Hepatocyte (in vitro differentiated cells): Measurements from ENCODE around the gene OR13H1.

ENCODE experiments used
- CTCF ChIP-seq: fragments of 200-600 bp; sonication (generic); IDR thresholded peaks from 2 replicates; pipeline ENCODE4 v1.5.1; 2016; ENCODE audit warnings: antibody characterized with exemption, mild to moderate bottlenecking; ENCODE audit not compliant: poor library complexity
- EZH2 ChIP-seq: fragments of 200-600 bp; sonication (generic); IDR thresholded peaks from 2 replicates; pipeline ENCODE4 v1.6.1; 2016; ENCODE audit warnings: antibody characterized with exemption, mild to moderate bottlenecking, borderline replicate concordance

DNA sequence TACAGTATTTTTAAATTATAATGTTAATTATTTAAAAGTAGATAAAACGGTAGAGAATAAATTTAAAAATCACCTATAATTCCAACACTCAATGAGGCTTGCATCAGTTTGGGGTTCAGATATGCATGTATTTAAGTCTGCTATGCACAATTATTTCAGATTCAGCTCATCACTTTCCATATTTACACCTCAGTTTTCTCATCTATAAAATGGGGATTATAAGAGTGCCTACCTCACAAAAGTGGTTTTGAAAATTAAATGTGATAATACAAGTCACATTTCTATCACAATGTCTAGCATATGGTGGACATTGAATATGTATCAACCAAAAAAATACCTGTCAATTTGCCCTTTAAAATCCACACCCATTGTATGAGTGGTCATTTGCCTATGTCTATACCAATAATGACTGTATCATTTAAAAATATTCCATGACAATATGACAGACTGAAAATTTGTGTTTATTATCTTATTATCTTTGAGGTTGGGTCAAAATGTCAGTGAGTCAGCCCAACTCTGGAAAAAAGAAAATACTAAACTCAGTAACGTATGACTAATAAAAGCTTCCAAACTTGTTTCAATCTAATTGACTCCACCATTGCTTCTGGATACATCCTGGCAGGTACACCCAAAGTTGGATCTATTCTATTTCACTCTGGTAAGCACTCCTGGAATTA is 20.8 kb downstream of the OR13H1 start:
- no peak for TF ChIP-seq CTCF
- TF ChIP-seq EZH2 = no peak
